ENCODE data around the gene LGALS3BP.

Gene LGALS3BP

DNA sequence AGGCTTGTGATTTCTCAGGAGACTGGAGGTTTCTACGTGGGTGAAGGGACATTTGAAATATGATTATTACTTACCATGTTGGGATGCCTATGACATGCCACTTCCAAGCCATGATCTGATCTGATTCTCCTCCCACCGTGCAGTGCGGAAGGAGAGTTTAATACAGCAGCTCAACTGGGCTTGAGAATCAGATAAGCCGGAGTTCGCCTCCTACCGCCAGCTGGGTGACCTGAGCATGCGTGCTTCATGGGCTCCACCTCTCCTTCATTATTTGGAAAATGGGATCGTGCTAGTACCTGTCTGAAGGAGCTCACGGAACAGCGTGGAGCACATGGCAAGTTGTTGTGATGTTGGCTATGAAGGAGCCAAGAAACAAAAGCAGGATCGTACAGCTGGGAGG lies 42.2 kb downstream of the LGALS3BP start:
- DNase-seq (ENCODE audit: low read depth), result no peak

GRCh38 chr17:78935419-78936323 lies 44.1 kb downstream of the LGALS3BP start:
- DNase-seq (ENCODE audit: low read depth), result no peak

GRCh38 chr17:78934681-78935418 lies 44.9 kb downstream of the LGALS3BP start:
- no peak for DNase-seq (ENCODE audit: low read depth)

GRCh38 chr17:78933959-78934568 lies 45.7 kb downstream of the LGALS3BP start:
- no peak for DNase-seq (ENCODE audit: low read depth)

GRCh38 chr17:78933025-78933958 lies 46.4 kb downstream of the LGALS3BP start:
- peak; percentile 41 for DNase-seq (ENCODE audit: low read depth)

DNA sequence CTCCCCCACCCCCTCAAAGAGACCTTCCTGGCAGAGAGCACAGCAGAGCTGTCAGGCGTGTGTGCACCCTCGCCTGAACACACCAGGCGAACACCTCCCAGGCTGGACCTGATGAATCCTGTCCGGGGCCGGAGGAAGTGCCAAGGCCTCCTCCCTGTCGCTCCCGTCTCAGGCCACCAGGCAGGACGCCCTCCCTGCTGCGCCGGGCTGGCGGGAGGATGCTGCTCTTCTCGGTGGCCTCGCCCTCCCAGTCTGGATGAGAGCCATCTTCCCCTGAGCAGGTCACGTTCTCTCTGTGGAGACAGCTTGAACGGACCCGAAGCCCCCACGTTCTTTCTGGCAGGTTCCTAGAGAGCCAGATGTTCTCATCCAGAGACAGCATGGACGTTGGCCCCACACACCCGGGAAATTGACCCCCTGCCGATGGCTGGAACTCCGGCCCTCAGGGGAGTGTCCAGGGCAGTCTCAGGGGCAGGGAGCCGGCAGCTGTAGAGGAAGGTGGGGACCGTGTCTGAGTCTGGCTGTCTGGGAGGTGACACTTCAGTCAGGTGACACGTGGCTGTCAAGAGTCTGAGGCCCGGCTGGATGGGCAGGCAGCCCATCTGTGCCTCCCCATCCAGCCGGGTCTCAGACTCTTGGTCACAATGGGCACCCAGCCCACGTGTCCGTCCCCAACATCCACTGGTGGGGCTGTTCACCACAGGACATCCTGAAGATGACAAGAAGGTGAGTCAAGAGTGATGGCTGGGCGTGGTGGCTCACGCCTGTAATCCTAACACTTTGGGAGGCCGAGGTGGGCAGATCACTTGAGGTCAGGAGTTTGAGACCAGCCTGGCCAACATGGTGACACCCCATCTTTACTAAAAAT lies 49.6 kb downstream of the LGALS3BP start:
- DNase-seq (ENCODE audit: low read depth), result no peak

DNA sequence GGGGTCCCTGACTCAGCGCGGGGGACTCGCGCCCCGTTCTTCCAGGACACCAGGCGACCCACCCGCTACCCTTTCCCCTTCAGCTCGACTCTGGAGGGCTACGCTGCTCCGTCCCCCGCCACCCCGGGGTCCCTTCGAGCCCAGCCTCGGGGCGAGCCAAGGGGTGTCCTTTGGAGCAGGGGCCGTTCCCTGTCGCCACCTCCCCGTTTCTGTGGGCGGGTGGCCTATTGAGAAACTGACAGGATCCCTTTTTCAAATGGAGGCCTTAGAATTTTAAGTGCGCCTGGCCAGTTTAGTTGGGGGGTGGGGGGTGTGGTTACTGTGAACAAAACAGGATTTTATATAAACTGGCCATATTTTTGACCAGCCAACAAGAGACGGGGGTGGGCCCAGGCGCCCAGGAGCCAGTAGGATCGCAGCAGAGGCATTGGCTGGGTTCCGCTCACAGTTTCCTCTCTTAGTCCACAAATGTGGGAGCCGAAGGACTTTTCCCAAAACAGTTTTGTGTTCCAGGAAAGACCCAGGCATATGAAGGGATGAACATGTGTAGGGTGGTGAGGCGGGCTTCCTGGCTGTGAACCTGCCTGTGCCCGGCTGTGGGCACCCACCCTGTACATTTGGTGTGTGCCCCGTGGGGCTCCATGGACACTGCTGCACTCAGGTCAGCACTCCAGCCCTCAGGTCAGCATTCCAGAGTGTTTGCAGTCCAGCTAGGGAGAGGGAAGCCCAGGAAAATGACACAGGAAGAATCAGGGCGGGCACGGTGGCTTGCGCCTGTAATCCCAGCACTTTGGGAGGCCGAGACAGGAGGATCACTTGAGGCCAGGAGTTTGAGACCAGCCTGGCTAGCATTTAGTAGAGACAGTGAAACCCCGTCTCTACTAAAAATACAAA lies 53.8 kb downstream of the LGALS3BP start:
- no peak for DNase-seq (ENCODE audit: low read depth)

- peak; percentile 46 for DNase-seq (ENCODE audit: low read depth)
These were observed 54.5 kb downstream of the LGALS3BP start, which contains the start of gene TIMP2 for GRCh38 chr17:78925234-78925633. Gene TIMP2 (minus strand): TSS chr17:78925387. CDS start chr17:78925088, 299 bp downstream.

DNA sequence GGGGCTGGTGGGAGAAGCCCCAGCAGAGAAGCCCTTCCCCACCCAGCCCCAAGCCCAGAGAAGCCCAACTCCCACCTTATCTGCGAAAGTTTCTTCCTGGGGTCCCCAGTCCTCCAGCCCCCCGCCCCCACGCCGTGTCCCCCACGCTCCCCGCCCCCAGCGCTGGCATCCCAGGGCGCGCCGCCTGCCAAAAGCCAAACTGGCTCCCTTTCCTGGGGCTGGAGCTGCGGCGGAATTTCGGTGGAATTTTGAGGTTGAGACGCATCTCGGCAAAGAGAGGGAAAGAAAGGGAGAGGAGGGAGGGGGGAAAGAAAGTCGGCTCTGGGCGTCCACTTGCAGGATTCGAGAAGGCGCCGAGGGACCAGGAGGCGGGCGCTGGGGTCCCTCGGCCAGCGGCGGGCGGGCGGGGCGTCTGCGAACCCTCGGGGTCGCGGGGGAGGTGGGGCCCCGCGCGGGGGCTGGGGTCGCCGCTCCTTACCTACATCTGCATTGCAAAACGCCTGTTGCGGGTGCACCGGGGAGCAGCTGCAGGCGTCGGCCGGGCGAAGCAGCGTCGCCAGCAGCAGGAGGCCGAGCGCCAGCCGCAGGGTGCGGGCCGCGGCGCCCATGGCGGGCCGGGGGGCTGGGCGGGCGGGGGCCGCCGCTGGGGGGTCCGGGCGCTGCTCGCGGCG lies 55.1 kb downstream of the LGALS3BP start:
- no peak for DNase-seq (ENCODE audit: low read depth)

DNA sequence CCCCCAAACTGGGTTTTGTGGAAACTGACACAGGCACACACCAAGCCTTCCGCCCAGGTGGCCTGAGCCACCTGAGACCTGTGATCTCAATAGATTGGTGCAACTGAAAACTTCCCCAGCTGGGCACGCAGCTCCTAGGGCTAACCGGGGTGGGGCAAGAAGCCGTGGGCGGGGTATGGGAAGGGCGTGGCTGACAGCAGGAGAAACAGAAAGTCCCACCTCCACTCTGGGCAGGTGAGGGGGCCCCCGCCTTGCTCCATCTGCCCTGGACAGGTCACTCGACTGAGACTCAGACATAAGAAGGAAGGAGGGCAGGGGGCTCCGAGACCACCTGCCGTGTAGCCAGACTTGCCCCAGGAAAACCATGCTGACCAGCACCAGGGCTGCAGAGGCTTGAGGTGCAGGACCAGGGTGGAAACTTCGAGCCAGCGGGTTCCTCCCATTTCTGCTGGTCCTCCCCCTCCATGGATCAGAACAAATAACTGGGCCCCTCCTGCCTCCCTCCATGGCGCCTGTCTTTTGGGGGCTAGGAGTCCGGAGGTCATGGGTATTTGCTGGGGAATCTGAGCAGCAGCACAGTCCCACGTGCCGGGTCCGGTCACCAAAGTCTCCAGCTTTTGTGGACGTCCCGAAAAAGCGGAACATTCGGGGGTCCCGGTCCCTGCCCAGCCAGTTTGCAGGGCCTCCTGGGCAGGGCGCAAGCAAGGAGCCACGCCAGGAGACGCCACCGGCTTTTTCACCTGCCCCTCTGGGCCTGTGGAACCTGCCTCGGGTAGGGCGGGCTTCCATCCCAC lies 55.9 kb downstream of the LGALS3BP start:
- DNase-seq (ENCODE audit: low read depth), result peak; percentile 23

- no peak for DNase-seq (ENCODE audit: low read depth)
These were observed 56.8 kb downstream of the LGALS3BP start for GRCh38 chr17:78922816-78923498.

GRCh38 chr17:78921437-78921971 lies 58.2 kb downstream of the LGALS3BP start:
- DNase-seq (ENCODE audit: low read depth), result no peak
